ENCODE measurements around the gene LAMTOR4. TPM values are rescaled to one million over a fixed set of nuclear protein-coding genes. Genes with fewer than 3 reads are reported as not detected.

Gene LAMTOR4
- total and polyA plus RNA-seq, 2 of the 13 experiments (the other 11 are each of a cell fraction or from before 2014, with no cell fraction given): 115 to 118 TPM

DNA sequence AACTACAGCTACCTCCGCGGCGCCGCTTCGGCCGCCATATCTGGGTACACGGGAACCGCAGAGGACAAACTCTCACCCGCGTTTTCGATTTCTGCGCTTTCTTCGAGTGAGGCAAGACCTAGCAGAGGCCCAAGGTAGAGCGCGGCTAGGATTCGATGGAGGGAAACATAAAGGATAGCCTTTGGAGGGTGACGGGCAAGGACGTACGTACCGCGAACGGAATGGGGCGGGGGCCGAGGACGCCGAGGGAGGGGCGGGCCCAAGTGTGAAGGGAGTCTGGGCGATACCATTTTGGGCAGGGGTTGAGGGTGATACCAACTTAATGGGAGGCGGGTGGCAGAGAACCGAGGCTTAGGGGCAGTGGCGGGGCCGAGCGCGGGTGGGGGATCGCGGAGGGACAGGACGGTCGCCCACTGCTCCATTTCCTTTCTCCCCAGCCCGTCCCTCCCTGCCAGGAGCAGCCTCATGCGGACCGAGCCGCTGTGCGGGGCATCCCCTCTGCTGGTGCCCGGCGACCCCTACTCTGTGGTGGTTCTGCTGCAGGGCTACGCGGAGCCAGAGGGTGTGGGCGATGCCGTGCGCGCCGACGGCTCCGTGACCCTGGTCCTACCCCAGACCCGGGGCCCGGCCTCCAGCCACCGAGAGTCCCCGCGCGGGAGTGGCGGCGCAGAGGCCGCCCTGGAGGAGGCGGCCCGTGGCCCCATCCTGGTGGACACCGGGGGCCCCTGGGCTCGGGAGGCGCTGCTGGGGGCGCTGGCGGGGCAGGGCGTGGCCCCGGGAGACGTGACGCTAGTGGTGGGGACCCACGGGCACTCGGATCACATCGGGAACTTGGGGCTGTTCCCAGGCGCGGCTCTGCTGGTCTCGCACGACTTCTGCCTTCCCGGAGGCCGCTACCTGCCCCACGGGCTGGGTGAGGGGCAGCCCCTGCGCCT lies 21.5 kb upstream of the LAMTOR4 start, which contains the start of gene MBLAC1 (continued):
- TF ChIP-seq SOX13 (IDR thresholded peaks at IDR 0.05): no peak
- 0 out of 4 replicates have a peak, but pooled peaks of 1 of the 2 experiments have one; percentile 3 for TF ChIP-seq SOX13 (CRISPR knock-in tag; conservative IDR thresholded peaks at IDR 0.05 in 1 of 2, IDR thresholded peaks at IDR 0.05 in 1 of 2)
- TF ChIP-seq GLI4 (CRISPR knock-in tag; IDR thresholded peaks at IDR 0.05; ENCODE audit: borderline replicate concordance): 0 out of 2 replicates have a peak, but pooled peaks have one; percentile 47
- 0 out of 2 replicates have a peak, but pooled peaks have one; percentile 18 for TF ChIP-seq JDP2 (CRISPR knock-in tag; IDR thresholded peaks at IDR 0.05; ENCODE audit: borderline replicate concordance)
- TF ChIP-seq, protein P1, sequence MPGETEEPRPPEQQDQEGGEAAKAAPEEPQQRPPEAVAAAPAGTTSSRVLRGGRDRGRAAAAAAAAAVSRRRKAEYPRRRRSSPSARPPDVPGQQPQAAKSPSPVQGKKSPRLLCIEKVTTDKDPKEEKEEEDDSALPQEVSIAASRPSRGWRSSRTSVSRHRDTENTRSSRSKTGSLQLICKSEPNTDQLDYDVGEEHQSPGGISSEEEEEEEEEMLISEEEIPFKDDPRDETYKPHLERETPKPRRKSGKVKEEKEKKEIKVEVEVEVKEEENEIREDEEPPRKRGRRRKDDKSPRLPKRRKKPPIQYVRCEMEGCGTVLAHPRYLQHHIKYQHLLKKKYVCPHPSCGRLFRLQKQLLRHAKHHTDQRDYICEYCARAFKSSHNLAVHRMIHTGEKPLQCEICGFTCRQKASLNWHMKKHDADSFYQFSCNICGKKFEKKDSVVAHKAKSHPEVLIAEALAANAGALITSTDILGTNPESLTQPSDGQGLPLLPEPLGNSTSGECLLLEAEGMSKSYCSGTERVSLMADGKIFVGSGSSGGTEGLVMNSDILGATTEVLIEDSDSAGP (CRISPR knock-in tag; IDR thresholded peaks at IDR 0.05; ENCODE audit: borderline replicate concordance): peak; percentile 71
- TF ChIP-seq HNRNPLL (IDR thresholded peaks at IDR 0.05; ENCODE audit: low read depth, low read length, poor library complexity, severe bottlenecking): peak; percentile 40
- no peak for TF ChIP-seq RFX5 (IDR thresholded peaks at IDR 0.05; ENCODE audit: low read depth, low read length)
- no peak for TF ChIP-seq PHB2 (IDR thresholded peaks at IDR 0.05; ENCODE audit: partially characterized antibody)
- peak; percentile 9; the same call in 1 of the 2 replicates for TF ChIP-seq SIN3A (IDR thresholded peaks at IDR 0.05; ENCODE audit: borderline replicate concordance, low read depth, low read length)
- TF ChIP-seq TCF7 (IDR thresholded peaks at IDR 0.05; ENCODE audit: low read depth): no peak
- TF ChIP-seq ZNF879 (CRISPR knock-in tag; IDR thresholded peaks at IDR 0.05): 0 out of 2 replicates have a peak, but pooled peaks have one; percentile 8
- TF ChIP-seq IKZF4 (CRISPR knock-in tag; IDR thresholded peaks at IDR 0.05; ENCODE audit: borderline replicate concordance, low read depth, not compliant biosample characterization): peak; percentile 42
- TF ChIP-seq, protein P2, sequence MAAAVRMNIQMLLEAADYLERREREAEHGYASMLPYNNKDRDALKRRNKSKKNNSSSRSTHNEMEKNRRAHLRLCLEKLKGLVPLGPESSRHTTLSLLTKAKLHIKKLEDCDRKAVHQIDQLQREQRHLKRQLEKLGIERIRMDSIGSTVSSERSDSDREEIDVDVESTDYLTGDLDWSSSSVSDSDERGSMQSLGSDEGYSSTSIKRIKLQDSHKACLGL (CRISPR knock-in tag; IDR thresholded peaks at IDR 0.05): peak; percentile 76
- peak; percentile 50; the same call in 1 of the 2 replicates for TF ChIP-seq ZNF468 (CRISPR knock-in tag; IDR thresholded peaks at IDR 0.05)
- TF ChIP-seq, protein P3, sequence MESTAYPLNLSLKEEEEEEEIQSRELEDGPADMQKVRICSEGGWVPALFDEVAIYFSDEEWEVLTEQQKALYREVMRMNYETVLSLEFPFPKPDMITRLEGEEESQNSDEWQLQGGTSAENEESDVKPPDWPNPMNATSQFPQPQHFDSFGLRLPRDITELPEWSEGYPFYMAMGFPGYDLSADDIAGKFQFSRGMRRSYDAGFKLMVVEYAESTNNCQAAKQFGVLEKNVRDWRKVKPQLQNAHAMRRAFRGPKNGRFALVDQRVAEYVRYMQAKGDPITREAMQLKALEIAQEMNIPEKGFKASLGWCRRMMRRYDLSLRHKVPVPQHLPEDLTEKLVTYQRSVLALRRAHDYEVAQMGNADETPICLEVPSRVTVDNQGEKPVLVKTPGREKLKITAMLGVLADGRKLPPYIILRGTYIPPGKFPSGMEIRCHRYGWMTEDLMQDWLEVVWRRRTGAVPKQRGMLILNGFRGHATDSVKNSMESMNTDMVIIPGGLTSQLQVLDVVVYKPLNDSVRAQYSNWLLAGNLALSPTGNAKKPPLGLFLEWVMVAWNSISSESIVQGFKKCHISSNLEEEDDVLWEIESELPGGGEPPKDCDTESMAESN (CRISPR knock-in tag; conservative IDR thresholded peaks at IDR 0.05): no peak
- no peak for TF ChIP-seq TRIM24 (CRISPR knock-in tag; IDR thresholded peaks at IDR 0.05)
- no peak for TF ChIP-seq AGO2 (optimal IDR thresholded peaks at IDR 0.05; ENCODE audit: low read depth, low read length)
- 0 out of 2 replicates have a peak, but pooled peaks have one; percentile 9 for TF ChIP-seq ZNF296 (CRISPR knock-in tag; conservative IDR thresholded peaks at IDR 0.05)
- TF ChIP-seq ZNF460 (CRISPR knock-in tag; IDR thresholded peaks at IDR 0.05; ENCODE audit: borderline replicate concordance): peak; percentile 50; the same call in 1 of the 2 replicates
- no peak for TF ChIP-seq ZSCAN31 (CRISPR knock-in tag; IDR thresholded peaks at IDR 0.05; ENCODE audit: low read depth)
- TF ChIP-seq, protein P4, sequence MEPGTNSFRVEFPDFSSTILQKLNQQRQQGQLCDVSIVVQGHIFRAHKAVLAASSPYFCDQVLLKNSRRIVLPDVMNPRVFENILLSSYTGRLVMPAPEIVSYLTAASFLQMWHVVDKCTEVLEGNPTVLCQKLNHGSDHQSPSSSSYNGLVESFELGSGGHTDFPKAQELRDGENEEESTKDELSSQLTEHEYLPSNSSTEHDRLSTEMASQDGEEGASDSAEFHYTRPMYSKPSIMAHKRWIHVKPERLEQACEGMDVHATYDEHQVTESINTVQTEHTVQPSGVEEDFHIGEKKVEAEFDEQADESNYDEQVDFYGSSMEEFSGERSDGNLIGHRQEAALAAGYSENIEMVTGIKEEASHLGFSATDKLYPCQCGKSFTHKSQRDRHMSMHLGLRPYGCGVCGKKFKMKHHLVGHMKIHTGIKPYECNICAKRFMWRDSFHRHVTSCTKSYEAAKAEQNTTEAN (CRISPR knock-in tag; conservative IDR thresholded peaks at IDR 0.05): peak; percentile 59; the same call in 1 of the 2 replicates
- TF ChIP-seq MAFF (IDR thresholded peaks at IDR 0.05; ENCODE audit: low read depth, low read length): no peak
- TF ChIP-seq GABPB1 (CRISPR knock-in tag; IDR thresholded peaks at IDR 0.05): peak; percentile 56
